HEK293T (cell line): ENCODE data around the gene SUSD6.
"Not testable (repeated sequence)": the region's sequence is repeated elsewhere in the genome, so short reads cannot be mapped to it uniquely, and the experiment has no call there.

Experiments
- BHLHE40 ChIP-seq: fragments of 450-650 bp; IDR thresholded peaks from 2 replicates; pipeline ENCODE4 v1.6.1; 2016; ENCODE audit warnings: mild to moderate bottlenecking, moderate library complexity, borderline replicate concordance
- ELF4 ChIP-seq: fragments of 450-650 bp; IDR thresholded peaks from 2 replicates; pipeline ENCODE4 v1.6.1; 2017; ENCODE audit warnings: antibody characterized with exemption
- FOXK2 ChIP-seq: fragments of 450-650 bp; IDR thresholded peaks from 2 replicates; pipeline ENCODE4 v1.6.1; 2016; ENCODE audit warnings: mild to moderate bottlenecking
- FOXM1 ChIP-seq: fragments of 450-650 bp; IDR thresholded peaks from 2 replicates; pipeline ENCODE4 v1.6.1; 2017; ENCODE audit warnings: mild to moderate bottlenecking, borderline replicate concordance
- L3MBTL2 ChIP-seq: fragments of 450-650 bp; conservative IDR thresholded peaks from 2 replicates; pipeline ENCODE4 v1.6.1; 2016; ENCODE audit warnings: mild to moderate bottlenecking
- LEF1 ChIP-seq: fragments of 450-650 bp; IDR thresholded peaks from 2 replicates; pipeline ENCODE4 v1.6.1; 2017; ENCODE audit warnings: mild to moderate bottlenecking, borderline replicate concordance
- NFRKB ChIP-seq: fragments of 450-650 bp; IDR thresholded peaks from 2 replicates; pipeline ENCODE4 v1.6.1; 2016; ENCODE audit warnings: mild to moderate bottlenecking, moderate library complexity
- PKNOX1 ChIP-seq: fragments of 450-650 bp; IDR thresholded peaks from 2 replicates; pipeline ENCODE4 v1.6.1; 2016
- SP1 ChIP-seq: fragments of 450-650 bp; IDR thresholded peaks from 2 replicates; pipeline ENCODE4 v1.6.1; 2017
- SUZ12 ChIP-seq: fragments of 450-650 bp; IDR thresholded peaks from 2 replicates; pipeline ENCODE4 v1.6.1; 2016; ENCODE audit warnings: mild to moderate bottlenecking

GRCh38 chr14:69736405-69736804 lies 125.0 kb downstream of the SUSD6 start:
- TF ChIP-seq L3MBTL2, PKNOX1, FOXM1, SUZ12, BHLHE40, LEF1, NFRKB, SP1, ELF4, FOXK2: not testable (repeated sequence)
